ENCODE data around the gene CHODL.

- TF ChIP-seq MYC (IDR thresholded peaks at IDR 0.05; ENCODE audit: borderline replicate concordance, low read length) (no peak), CTCF (IDR thresholded peaks at IDR 0.05) (no peak), CEBPB (IDR thresholded peaks at IDR 0.05) (no peak), RCOR1 (IDR thresholded peaks at IDR 0.05; ENCODE audit: low read depth, low read length) (no peak), KDM5A (IDR thresholded peaks at IDR 0.05) (no peak), EP300 (IDR thresholded peaks at IDR 0.05) (no peak), ELK1 (IDR thresholded peaks at IDR 0.05; ENCODE audit: low read depth, low read length) (no peak), USF2 (IDR thresholded peaks at IDR 0.05) (no peak), POLR2A (IDR thresholded peaks at IDR 0.05; ENCODE audit: low read length) (no peak)
- TF ChIP-seq, protein P1, sequence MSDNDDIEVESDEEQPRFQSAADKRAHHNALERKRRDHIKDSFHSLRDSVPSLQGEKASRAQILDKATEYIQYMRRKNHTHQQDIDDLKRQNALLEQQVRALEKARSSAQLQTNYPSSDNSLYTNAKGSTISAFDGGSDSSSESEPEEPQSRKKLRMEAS (IDR thresholded peaks at IDR 0.05) = no peak
- TF ChIP-seq, protein P2, sequence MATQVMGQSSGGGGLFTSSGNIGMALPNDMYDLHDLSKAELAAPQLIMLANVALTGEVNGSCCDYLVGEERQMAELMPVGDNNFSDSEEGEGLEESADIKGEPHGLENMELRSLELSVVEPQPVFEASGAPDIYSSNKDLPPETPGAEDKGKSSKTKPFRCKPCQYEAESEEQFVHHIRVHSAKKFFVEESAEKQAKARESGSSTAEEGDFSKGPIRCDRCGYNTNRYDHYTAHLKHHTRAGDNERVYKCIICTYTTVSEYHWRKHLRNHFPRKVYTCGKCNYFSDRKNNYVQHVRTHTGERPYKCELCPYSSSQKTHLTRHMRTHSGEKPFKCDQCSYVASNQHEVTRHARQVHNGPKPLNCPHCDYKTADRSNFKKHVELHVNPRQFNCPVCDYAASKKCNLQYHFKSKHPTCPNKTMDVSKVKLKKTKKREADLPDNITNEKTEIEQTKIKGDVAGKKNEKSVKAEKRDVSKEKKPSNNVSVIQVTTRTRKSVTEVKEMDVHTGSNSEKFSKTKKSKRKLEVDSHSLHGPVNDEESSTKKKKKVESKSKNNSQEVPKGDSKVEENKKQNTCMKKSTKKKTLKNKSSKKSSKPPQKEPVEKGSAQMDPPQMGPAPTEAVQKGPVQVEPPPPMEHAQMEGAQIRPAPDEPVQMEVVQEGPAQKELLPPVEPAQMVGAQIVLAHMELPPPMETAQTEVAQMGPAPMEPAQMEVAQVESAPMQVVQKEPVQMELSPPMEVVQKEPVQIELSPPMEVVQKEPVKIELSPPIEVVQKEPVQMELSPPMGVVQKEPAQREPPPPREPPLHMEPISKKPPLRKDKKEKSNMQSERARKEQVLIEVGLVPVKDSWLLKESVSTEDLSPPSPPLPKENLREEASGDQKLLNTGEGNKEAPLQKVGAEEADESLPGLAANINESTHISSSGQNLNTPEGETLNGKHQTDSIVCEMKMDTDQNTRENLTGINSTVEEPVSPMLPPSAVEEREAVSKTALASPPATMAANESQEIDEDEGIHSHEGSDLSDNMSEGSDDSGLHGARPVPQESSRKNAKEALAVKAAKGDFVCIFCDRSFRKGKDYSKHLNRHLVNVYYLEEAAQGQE (IDR thresholded peaks at IDR 0.05) = no peak
Observed at GRCh38 chr21:18204931-18205330, 39.7 kb upstream of the CHODL start.
